ENCODE results near the gene ALAD. TPM values are rescaled to one million over a fixed set of nuclear protein-coding genes. Genes with fewer than 3 reads are reported as not detected.

Gene ALAD
- total and polyA plus RNA-seq, 9 of the 15 experiments (the other 6 are each of a cell fraction or from before 2014, with no cell fraction given), result 1.3 to 12.7 (median 6.8) TPM

DNA sequence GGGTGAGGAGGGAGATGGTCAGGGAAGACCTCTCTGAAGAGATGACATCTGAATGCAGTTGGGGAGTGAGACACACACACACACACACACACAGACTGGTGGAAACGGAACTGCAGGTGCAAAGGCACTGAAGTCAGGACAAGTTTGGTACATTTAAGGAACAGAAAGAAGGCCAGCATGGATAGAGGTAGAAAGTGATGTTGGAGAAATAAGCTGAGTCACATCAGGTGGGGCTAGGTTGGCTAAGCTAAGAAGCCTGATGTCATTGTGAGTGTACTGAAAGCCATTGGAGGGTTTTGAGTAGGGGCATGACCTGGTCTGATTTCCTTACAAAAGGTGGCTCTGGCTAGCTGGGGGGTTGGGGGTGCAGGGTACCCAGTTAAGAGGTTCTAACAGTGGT, 48.7 kb downstream of the ALAD start (continued):
- TF ChIP-seq, protein P1, sequence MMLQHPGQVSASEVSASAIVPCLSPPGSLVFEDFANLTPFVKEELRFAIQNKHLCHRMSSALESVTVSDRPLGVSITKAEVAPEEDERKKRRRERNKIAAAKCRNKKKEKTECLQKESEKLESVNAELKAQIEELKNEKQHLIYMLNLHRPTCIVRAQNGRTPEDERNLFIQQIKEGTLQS (IDR thresholded peaks at IDR 0.05), result peak; percentile 32; the same call in 1 of the 2 replicates
- TF ChIP-seq, protein P1 (CRISPR knock-in tag; conservative IDR thresholded peaks at IDR 0.05), result no peak
- TF ChIP-seq ELF1 (tag; IDR thresholded peaks at IDR 0.05) (no peak), SPI1 (IDR thresholded peaks at IDR 0.05; ENCODE audit: borderline replicate concordance, low read depth, low read length) (0 out of 2 replicates have a peak, but pooled peaks have one; percentile 19), MAFK (IDR thresholded peaks at IDR 0.05; ENCODE audit: low read length) (peak; percentile 48; the same call in 1 of the 2 replicates), C11orf30 (IDR thresholded peaks at IDR 0.05; ENCODE audit: low read depth) (peak; percentile 88), NFE2L1 (tag; IDR thresholded peaks at IDR 0.05; ENCODE audit: borderline replicate concordance, low read depth) (peak; percentile 65; the same call in 1 of the 2 replicates), NFATC3 (IDR thresholded peaks at IDR 0.05) (no peak)

DNA sequence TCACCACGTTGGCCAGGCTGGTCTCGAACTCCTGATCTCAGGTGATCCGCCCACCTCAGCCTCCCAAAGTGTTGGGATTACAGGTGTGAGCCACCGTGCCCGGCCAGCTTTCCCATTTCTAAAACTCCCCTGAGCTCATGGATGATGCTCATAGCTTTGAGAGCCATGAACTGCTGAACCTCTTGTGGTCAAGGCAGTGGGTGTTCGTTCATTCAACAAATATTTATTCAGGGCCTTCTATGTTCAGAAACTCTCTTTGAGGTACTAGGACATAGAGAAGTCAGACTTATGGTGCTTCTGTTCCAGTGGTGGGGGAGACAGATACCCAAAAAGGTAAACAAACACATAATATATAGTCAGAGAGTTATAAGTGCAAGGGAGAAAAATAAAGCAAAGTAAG, 49.1 kb downstream of the ALAD start:
- Histone ChIP-seq H3K9me1 (ENCODE audit: control insufficient read depth, insufficient read depth, low read length) (no peaks in the 10 kb centered on the region), H3K27me3 (ENCODE audit: control insufficient read depth in 2 of 2, insufficient read depth in 2 of 2, low read length in 2 of 2) (peaks cover 2 to 13% of the 10 kb centered on the region in 2 experiments; a peak in 2 of 5 replicates), H3K9me3 (replicated peaks; ENCODE audit: control insufficient read depth, insufficient read depth, low read depth, low read length) (no peaks in the 10 kb centered on the region), H3K4me3 (no peak overlapping the region), H3K36me3 (ENCODE audit: control insufficient read depth, insufficient read depth, low read length) (no peaks in the 10 kb centered on the region), H2AFZ (ENCODE audit: low read depth, low read length) (no peak overlapping the region), H4K20me1 (replicated peaks; ENCODE audit: control insufficient read depth, insufficient read depth, low read length) (no peaks in the 10 kb centered on the region), H3K79me2 (ENCODE audit: control insufficient read depth, insufficient read depth, low read length) (no peaks in the 10 kb centered on the region), H3K27ac (ENCODE audit: extremely low read depth, low read depth, low read length) (no peak overlapping the region), H3K9ac (ENCODE audit: insufficient read depth in 1 of 2, low read depth in 2 of 2, low read length in 2 of 2) (no peak overlapping the region), H3K4me2 (ENCODE audit: insufficient read depth, low read length) (no peak overlapping the region), H3K4me1 (replicated peaks in 1 of 2; ENCODE audit: control insufficient read depth in 2 of 2, insufficient read depth in 2 of 2, low read length in 2 of 2) (peaks cover 3 to 10% of the 10 kb centered on the region in 2 experiments; a peak in 3 of 5 replicates)
- no TSS peak for BruUV-seq (replicated peaks)
- DNase-seq (ENCODE audit: extremely low read depth in 1 of 4, low spot score in 3 of 4) (no peak), ATAC-seq (no peak), FAIRE-seq (no peak)
- POLR2A ChIA-PET, result interaction anchor here (0.6 to 2.2 kb wide), 6 partner anchors 8 to 130 kb away, joined by 3 to 22 read pairs (median 6); partner anchors contain the start of genes C9orf43, FKBP15, POLE3 and SLC31A1
- in situ Hi-C loops (cut with MboI) (no loop called here), intact Hi-C loops (cut with micrococcal nuclease) (no loop called here)
- CTCF ChIA-PET (ENCODE audit: low intra/inter-chr PET ratio), result no interaction called here
- 44% methylated on average over 6 of the region's 6 CpGs for WGBS (ENCODE audit: insufficient coverage, low coverage, missing lambda C conversion rate)
- TF ChIP-seq PHB (CRISPR knock-in tag; IDR thresholded peaks at IDR 0.05), result no peak
- TF ChIP-seq SMARCA5 (IDR thresholded peaks at IDR 0.05), result no peak
- TF ChIP-seq, protein P2, sequence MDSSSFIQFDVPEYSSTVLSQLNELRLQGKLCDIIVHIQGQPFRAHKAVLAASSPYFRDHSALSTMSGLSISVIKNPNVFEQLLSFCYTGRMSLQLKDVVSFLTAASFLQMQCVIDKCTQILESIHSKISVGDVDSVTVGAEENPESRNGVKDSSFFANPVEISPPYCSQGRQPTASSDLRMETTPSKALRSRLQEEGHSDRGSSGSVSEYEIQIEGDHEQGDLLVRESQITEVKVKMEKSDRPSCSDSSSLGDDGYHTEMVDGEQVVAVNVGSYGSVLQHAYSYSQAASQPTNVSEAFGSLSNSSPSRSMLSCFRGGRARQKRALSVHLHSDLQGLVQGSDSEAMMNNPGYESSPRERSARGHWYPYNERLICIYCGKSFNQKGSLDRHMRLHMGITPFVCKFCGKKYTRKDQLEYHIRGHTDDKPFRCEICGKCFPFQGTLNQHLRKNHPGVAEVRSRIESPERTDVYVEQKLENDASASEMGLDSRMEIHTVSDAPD (CRISPR knock-in tag; IDR thresholded peaks at IDR 0.05), result no peak
- no peak for TF ChIP-seq ZNF274 (IDR thresholded peaks at IDR 0.05; ENCODE audit: borderline replicate concordance, low read depth, low read length)
- no peak for TF ChIP-seq POU5F1 (IDR thresholded peaks at IDR 0.05; ENCODE audit: borderline replicate concordance, low read depth, low read length, partially characterized antibody)
- TF ChIP-seq NR3C1 (CRISPR knock-in tag; IDR thresholded peaks at IDR 0.05), result no peak
- TF ChIP-seq, protein P3, sequence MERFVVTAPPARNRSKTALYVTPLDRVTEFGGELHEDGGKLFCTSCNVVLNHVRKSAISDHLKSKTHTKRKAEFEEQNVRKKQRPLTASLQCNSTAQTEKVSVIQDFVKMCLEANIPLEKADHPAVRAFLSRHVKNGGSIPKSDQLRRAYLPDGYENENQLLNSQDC (CRISPR knock-in tag; IDR thresholded peaks at IDR 0.05), result no peak
- TF ChIP-seq, protein P4, sequence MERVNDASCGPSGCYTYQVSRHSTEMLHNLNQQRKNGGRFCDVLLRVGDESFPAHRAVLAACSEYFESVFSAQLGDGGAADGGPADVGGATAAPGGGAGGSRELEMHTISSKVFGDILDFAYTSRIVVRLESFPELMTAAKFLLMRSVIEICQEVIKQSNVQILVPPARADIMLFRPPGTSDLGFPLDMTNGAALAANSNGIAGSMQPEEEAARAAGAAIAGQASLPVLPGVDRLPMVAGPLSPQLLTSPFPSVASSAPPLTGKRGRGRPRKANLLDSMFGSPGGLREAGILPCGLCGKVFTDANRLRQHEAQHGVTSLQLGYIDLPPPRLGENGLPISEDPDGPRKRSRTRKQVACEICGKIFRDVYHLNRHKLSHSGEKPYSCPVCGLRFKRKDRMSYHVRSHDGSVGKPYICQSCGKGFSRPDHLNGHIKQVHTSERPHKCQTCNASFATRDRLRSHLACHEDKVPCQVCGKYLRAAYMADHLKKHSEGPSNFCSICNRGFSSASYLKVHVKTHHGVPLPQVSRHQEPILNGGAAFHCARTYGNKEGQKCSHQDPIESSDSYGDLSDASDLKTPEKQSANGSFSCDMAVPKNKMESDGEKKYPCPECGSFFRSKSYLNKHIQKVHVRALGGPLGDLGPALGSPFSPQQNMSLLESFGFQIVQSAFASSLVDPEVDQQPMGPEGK (CRISPR knock-in tag; IDR thresholded peaks at IDR 0.05; ENCODE audit: borderline replicate concordance), result no peak
- TF ChIP-seq, protein P5, sequence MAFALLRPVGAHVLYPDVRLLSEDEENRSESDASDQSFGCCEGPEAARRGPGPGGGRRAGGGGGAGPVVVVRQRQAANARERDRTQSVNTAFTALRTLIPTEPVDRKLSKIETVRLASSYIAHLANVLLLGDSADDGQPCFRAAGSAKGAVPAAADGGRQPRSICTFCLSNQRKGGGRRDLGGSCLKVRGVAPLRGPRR (CRISPR knock-in tag; IDR thresholded peaks at IDR 0.05), result no peak
- TF ChIP-seq ZNF146 (CRISPR knock-in tag; IDR thresholded peaks at IDR 0.05; ENCODE audit: unreplicated experiment), result no peak
